ENCODE measurements around the gene CCDC107.
"Not testable (repeated sequence)": the region's sequence is repeated elsewhere in the genome, so short reads cannot be mapped to it uniquely, and the experiment has no call there.

Gene CCDC107

DNA sequence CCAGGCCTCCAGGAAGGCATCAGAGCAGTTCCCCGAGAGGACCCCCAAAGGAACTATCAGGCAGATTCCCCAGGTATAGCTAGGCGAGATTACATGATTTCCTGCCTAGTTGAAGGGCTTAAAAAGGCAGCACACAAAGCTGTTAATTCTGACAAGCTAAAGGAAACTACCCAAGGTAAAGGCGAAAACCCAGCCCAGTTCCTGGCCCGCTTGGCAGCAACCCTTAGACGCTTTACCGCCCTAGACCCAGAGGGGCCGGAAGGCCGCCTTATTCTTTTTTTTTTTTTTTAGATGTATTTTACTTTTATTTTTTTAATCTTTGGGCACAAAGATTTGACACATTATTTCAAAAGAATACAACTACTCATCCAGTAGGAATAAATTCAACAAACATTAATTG lies 19.3 kb upstream of the CCDC107 start:
- not testable (repeated sequence) for DNase-seq

DNA sequence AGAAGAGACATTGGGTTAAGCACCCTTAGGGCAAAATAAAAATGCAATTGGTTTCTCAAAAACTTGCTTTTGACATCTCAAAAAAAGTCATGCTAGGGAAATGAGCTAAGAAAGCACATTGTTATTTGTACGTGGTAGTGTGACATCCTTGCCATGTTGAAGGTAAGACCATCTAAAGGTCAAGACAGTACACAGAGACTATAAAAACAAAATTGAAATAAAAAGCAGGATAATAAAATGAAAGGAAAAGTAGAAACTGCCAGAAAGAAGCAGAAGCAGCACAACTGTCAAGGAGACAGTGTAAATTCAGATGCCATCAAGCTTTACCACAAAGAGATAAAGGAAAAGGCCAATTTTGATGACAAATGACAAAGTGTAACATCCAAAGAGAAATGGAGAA lies 18.9 kb upstream of the CCDC107 start:
- not testable (repeated sequence) for DNase-seq

- DNase-seq: no peak
Measured at GRCh38 chr9:35639631-35640030, 18.5 kb upstream of the CCDC107 start.

- not testable (repeated sequence) for DNase-seq
Measured at GRCh38 chr9:35640431-35640830, 17.7 kb upstream of the CCDC107 start.

GRCh38 chr9:35641478-35641877 lies 16.6 kb upstream of the CCDC107 start:
- DNase-seq: not testable (repeated sequence)

DNA sequence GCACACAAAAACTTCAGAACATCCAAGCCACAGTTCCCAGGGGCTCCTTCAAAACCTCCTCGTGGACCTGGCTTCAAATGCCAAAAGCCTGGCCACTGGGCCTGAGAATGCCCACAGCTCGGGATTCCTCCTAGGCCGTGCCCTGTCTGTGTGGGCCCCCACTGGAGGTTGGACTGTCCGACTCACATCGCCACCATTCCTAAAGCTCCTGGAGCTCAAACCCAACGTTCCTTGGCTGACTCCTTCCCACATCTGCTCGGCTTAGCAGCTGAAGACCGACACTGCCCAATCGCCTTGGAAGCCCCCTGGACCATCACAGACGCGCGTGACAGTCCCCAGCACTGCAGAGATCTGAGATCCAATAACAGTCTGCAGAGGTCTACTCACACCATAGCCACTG lies 15.0 kb upstream of the CCDC107 start:
- no peak for DNase-seq

DNA sequence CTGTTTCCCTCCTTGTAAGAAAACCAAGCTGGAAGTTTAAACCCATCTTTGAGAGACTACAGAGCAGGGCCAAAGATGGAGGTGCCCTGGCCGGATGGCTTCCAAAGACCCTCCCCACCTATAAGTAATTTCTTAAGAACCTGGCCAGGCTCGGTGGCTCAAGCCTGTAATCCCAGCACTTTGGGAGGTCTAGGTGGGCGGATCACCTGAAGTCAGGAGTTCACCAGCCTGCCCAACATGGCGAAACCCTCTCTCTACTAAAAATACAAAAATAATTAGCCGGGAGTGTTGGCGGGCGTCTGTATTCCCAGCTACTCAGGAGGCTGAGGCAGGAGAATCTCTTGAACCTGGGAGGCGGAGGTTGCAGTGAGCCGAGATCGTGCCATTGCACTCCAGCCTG lies 12.4 kb upstream of the CCDC107 start:
- DNase-seq: not testable (repeated sequence)

DNA sequence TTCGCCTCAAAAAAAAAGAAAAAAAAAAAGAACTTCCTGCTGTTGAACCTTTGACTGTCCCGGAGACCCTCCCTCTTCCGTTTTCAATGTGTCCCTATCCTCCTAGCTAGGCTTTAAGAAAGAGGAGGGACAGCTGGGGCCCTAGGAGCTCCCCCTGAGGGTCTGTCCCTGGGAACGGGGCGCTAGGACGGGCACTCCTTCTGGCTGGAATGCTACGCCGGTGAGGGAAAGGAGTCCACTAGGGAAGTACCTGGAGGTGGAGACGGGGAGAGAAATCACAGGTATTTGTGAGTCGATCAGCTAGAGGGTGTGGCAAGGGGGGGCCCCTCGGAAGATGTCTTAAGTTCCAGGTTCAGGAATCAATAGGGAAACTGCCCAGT lies 11.9 kb upstream of the CCDC107 start:
- peak; percentile 39 for DNase-seq

DNA sequence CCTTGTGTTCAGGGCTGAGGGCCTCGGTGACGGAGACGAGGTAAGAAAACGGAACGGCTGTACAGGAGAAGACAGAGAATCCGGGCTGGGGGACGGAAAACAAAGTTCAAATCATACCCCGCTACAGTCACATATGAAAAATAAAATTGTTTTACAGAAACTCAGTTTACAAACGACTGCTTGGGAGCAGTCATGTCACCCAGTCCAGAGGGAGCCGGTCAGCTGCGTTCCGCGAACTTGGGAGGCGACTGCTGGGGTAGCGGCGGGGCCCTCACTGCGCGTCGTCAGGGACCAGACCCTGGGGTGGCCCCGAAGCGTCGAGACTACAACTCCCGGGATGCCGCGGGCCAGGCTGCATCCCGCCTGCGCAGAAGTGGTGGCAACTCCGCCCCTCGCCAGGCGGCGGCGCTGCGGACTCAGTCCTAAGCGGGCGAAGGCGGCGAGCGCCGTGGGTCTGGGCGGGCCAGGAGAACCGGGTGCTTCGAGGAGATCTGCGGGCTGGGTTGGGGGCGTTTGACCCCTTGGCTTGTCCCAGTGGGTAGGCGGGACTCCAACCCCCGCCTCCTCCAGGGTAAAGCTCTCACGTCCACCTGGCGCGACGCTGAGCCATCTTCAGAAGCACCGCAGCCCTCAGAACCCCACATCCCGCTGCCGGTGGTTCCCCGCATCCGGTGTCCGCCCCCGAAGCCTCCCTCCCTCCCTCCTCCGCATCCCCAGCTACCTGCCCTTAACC lies 11.4 kb upstream of the CCDC107 start:
- peak; percentile 76 for DNase-seq

DNA sequence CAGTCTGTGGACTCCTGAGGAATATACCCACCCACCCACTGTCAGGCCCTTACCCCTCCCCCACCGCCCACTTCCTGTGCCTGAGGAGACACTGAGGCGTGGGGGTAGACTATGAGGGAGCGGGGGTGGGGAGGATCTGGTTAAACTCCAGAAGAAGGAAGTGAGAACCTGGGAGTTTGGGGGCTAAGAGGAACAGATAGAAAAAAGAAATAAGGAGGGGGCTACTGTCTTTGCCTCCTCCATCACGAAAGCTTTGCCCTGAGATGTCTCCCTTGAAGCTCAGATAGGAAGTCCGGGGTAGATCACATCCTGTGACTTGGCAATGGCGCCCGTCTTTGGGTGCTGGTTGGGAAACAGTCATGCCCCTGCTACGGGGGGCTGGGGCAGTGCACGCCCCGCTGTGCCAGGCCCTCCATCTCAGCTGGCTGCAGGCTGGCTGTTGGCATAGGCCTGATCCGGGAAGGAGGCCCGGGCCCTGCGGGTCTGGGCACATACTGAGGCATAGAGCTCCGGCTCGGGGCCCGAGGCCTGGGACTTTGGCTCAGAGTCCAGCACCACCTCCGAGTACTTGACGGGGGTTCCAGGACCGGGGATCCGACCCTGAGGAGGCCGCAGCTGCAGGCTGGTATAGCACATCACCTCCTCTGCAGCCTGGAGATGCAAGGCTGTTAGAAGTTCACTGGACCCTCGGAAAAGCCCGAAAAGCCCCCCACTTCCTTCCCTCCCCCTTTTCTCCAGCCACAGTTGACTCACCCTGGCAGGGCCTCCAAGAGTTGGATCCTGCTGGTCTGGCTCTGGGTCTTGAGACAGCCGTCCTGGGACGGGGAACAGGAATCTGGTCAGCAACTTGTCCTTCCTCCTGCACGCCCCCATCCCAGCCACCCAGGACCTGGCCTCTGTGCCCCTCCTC lies 8.4 kb upstream of the CCDC107 start:
- no peak for DNase-seq

DNA sequence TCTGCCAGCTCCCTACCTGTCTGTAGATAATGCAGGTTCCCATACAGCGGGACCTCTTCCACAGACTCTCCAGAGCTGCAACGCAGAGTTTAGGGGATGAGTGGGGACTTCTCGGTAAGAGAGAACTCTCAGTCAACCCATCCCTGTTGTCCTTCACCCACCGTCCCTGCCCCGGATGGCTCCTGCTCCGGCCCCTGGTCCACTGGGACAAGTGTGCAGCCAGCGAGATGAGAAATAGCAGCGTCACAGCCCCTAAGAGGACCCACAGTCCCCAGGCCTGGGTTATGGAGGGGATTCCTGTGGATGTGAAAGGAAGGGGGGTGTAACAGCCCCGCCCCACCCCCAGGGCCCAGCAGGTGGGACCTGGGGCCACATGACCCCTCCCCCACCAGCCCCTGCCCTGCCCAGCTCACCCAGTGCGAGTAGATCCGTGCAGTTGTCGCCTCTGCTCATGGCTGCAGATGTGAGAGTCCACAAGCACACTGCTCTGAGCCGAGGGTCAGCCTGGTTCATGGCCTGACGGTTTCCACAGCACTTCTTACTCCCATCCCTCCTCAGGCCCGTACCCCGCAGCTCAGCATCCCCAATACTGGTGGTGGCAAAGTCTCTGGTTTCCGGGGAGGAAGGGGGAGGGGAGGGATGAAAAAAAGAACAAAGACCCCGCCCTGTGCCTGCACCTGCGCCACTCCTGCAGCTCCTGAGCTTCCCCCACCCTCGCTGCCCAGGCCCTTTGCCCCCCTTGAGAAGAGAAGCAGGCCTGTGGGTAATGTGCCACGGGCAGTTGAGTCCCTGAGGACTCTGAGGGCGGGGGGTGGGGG lies 7.5 kb upstream of the CCDC107 start, which contains the start of gene SIT1:
SIT1 (minus strand) TSS at position 591 of the 818 bp plus-strand sequence; CDS start at position 513, 78 bp downstream.
- peak; percentile 39 for DNase-seq

DNA sequence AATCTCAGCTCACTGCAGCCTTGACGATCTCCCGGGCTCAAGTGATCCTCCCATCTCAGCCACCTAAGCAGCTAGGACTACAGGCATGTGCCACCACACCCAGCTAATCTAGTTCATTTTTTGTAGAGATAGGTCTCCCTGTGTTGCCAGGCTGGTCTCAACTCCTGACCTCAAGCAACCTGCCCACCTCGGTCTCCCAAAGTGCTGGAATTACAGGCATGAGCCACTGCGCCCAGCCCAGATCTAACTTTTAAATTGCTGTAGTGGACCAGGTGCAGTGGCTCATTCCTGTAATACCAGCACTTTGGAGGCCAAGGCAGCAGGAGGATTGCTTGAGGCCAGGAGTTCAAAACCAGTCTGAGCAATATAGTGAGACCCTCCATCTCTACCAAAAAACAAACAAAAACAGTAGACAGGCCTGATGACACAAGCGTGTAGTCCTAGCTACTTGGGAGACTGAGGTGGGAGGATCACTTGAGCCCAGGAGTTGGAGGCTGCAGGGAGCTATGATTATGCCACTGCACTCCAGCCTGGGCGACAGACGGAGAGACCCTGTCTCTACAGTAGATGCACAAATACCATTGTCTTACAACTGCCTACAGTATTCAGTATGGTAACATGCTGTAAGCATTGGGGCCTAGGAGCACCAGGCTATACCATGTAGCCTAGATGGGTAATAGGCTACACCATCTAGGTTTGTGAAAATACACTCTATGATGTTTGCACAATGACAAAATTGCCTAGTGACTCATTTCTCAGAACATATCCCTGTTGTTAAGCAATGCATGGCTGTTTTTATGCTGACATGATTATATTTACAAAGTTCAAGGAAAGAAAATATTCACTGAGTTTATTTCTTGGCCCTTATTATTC lies 5.9 kb upstream of the CCDC107 start:
- no peak for DNase-seq

GRCh38 chr9:35652829-35653209 lies 5.3 kb upstream of the CCDC107 start:
- DNase-seq: no peak

DNA sequence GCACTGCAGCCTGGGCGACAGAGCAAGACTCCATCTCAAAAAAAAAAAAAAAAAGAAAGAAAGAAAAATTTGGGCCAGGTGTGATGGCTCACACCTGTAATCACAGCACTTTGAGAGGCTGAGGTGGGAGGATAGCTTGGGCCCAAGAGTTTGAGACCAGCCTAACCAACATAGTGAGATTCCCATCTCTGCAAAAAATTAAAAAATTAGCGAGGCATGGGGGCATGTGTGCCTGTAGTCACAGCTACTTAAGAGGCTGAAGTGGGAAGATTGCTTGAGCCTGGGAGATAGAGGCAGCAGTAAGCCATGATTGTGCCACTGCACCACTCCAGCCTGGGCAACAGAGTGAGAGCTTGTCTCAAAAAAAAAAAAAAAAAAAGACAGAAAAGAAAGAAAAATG lies 4.5 kb upstream of the CCDC107 start:
- DNase-seq: no peak

- no peak for DNase-seq
Measured at GRCh38 chr9:35656348-35656747, 1.7 kb upstream of the CCDC107 start.

- DNase-seq: peak; percentile 15
Measured at GRCh38 chr9:35656831-35657545, 1.1 kb upstream of the CCDC107 start.

- DNase-seq: peak; percentile 91
Measured at GRCh38 chr9:35657546-35658136, 451 bp upstream of the CCDC107 start, which contains the start of gene RMRP. Gene RMRP, minus strand, starts transcription at chr9:35658019.

- DNase-seq: peak; percentile 23
Measured at GRCh38 chr9:35658968-35659220, 802 bp downstream of the CCDC107 start.

GRCh38 chr9:35659340-35659739 lies 1.2 kb downstream of the CCDC107 start:
- DNase-seq: no peak

GRCh38 chr9:35660966-35661415 lies 2.9 kb downstream of the CCDC107 start:
- DNase-seq: no peak

DNA sequence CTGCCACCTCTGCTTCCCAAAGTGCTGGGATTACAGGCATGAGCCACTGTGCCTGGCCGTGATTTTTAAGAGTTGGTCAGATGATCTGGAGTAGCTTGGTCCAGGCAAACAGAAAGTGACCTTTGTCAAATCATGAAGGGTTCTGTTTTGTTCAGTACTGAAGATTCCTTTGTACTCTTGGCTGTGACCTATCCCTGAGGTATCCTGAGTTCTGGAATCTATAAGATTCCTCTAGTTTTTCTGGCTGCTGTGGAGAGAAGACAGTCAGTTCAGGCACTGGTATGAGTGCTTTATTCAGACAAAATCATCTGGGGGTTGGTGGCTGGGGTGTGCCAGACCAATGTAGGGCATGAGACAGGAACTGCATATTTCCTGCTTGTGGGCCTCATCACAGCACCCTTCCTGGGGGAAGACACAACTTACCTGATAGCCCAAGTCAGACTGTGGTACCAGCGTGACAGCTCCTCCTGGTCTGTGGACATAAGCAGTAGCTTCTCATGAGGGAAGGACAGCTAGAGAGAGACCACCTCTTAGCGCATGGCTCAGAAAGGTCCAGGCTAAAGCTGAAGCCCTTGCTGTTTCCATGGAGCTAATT lies 3.8 kb downstream of the CCDC107 start:
- no peak for DNase-seq
